GM18907 (cell line): Measurements from ENCODE around the gene TYW1.
"Not testable (repeated sequence)": the region's sequence is repeated elsewhere in the genome, so short reads cannot be mapped to it uniquely, and the experiment has no call there.

Experiments
- ATAC-seq: cut with Tn5 transposase; IDR thresholded peaks from one replicate; pipeline ENCODE4 v1.9.1; 2021; ENCODE audit warnings: mild to moderate bottlenecking, moderate library complexity; ENCODE audit not compliant: unreplicated experiment

The TYW1 gene

DNA sequence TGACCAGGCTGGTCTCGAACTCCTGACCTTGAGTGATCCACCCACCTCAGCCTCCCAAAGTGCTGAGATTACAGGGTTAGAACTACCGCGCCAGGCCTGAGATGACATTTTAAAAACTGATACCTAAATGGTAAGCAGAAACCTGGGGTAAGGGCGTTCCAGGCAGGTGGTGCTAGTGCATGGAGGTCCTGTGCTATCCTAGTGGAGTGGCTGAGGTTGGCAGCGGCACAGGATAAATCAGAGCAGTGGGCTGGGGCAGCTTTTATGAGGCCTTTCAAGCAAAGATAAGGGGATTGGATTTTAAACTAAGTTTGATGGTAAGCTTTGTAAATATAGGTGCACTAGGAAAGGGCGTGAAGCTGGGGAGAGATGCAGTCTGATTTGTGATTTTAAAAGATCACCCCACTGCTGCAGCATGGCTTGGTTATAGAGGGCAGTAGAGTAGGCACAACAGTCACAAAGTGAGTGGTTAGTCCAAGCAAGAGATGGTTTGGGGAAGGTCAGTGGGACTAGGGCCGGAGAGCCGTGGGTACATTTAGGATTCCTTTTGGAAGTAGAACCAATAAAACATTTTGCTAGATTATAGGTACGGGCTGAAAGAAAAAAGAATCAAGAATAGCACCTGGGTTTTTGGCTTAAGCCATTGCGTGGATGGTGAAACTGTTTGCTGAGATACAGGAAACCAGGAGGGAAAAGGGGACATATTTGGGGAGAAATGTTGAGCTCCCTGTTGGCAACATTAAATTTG is 188.5 kb downstream of the TYW1 start:
- ATAC-seq = not testable (repeated sequence)

DNA sequence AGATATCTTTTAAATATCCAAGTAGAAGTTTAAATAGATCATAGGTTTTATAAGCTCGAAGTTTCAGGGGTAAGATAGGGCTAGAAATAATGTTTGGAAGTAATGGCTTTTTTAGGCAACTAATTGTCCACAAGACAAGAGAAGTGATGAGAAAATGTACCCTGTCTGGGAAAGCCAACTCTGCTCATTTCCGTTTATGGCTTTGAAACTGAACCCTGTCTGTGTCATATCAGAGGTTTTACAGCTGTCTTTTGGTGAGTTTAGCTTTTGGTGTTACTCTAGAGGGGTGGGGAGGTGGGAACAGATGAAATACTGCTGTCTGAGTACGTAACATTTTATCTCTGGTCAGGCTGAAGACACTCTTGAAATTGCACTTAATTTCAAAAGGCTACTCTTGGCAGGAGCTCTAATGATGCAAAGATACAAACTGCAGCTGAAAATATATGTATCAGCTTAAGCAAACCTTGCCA is 189.1 kb downstream of the TYW1 start:
- ATAC-seq = peak; percentile 77

DNA sequence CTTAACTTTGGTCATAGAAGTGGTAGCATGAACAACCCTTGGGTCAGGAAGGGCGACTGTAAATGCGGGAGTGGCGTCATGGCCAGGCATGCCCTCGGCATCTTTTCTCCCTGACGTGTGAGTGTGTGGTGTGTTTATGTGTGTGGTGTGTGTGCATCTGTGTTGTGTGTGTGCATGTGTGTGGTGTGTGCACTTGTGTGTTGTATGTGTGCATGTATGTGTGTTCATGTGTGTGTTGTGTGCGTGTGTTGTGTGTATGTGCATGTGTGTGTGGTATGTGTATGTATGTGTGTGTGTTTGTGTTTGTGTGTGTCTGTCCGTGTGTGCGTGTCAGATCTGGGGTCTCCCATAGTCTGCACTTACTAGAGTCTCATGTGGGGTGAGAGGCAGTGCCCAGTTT is 192.5 kb downstream of the TYW1 start:
- ATAC-seq = not testable (repeated sequence)

DNA sequence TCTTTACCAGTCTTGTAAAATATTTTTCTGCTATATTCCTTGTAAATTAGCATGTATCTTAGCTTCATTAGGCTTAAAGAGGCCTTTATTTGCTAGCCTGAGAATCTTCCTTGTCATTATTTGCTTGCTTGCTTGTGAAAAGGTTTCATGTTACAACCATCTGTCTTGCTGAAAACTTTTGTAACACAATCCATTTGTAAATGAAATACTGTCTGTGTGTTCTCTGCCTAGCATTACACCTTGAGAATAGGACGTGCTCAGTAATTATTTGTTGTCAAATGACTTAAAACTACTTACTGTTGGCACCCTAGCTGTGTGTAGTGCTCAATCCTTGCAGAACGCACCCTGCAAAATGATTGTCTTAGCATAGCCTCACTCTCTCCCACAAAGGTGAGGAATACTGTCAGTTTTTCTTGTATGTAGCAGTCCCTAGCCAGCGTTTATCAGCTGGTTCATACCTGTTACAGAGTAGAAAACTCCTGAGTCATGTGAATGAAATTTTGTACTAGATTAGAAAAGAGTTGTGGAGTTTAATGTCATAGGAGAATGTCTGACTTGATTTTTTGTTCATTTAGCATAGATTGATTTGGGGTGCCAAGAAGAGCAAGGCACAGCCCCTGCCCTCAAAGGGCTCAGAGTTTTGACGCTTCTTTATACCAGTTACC is 193.3 kb downstream of the TYW1 start:
- ATAC-seq = not testable (repeated sequence)

DNA sequence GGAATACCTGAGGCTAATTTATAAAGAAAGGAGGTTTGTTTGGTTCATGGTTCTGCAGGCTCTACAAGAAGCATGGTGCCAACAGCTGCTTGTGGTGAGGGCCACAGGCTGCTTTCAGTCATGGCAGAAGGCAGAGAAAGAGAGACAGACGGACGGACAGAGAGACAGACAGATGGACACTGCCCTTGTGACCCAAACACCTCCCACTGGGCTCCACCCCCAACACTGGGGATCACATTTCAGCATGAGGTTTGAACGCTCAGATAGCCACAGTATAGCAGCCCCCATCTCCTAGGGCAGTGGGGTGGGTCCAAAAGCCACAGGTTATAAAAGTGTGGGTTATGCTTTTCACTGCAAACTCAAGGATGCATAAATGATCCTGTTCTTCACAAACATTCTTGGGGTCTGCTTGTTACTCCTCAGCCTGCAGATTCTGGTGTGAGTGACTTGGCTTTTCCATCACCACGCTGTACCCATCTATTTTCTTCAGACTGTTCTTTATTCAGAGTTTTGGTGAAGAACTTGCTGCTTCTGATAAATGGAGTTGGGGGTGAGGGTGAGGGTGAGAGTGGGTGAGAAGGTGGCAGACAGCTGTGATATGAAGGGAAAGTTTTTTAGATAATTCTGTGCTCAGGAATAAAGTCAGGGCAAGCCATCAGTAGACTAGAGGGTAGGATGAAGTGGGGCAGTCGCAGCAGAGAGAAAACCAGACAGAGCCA is 194.5 kb downstream of the TYW1 start:
- not testable (repeated sequence) for ATAC-seq

DNA sequence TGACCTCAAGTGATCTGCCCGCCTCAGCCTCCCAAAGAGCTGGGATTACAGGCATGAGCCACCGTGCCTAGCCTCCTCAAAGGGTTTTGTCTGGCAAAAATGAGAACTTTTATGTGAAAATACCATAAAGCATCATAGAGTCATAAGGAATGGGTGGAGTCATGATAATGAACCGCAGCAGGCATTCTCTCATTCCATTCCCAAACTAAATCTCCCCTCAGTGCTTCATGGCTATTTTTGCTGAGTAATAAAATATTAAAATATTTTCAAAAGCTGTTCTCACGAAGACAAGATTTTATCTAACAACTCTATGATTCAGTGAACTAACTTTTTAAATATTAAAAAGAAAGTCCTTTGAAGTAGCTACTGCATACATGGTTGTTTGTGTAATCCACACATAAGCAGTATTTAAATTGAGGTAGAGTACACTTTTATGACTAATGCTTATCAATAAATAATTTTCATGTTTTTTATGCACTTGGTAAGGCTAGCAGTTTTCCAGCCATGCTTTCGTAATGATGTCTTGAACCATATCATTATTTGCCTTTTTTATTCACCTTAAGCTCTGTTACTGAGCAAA is 195.6 kb downstream of the TYW1 start:
- ATAC-seq = not testable (repeated sequence)

DNA sequence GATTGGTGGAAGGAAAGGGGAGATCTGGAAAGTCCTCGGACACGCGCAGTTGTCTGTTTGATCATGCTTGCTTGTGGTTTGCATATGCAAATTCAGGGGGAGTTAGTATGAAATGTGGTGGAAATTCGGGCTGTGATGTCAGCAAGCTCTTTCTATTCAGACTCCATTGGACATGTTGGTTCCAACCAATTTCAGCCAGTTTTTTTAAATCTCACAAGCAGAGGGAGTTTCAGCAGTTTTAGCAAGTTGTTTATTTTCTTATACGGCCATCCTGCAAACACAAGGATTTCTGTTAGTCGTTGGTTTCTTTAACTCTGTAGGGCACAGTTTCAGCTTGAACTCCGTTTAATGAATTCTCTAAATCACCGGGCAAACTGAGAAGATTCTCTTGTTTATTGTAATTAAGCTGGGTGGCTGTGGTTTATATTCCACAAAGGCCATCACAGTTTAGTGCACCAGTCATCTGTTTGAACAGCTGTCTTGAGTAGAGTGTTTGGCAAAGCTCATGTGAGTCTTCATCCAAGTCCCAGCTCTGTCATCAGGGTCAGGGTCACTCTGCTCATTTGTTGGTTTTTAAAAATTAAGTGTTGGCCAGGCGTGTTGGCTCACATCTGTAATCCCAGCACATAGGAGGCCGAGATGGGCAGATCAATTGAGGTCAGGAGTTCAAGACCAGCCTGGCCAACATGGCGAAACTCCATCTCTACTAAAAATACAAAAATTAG is 196.4 kb downstream of the TYW1 start:
- not testable (repeated sequence) for ATAC-seq

DNA sequence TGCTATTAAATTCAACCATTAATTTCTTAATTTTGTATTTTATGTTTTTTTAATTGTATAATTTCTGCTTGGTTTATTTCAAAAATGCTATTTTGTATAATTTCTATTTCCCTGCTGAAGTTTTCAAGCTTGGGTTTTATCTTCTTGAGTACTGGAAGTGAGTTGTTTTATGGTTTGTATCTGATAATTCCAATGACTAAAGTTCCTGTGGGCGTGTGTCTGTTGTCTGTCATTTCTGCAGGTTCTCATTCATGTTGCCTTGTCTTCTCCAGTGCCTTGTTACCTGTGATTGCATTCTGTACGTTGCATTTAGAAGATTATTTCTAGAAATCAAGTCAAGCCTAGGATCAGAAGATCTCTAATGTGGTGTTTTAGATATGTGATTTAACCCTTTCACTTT is 199.5 kb downstream of the TYW1 start:
- not testable (repeated sequence) for ATAC-seq

DNA sequence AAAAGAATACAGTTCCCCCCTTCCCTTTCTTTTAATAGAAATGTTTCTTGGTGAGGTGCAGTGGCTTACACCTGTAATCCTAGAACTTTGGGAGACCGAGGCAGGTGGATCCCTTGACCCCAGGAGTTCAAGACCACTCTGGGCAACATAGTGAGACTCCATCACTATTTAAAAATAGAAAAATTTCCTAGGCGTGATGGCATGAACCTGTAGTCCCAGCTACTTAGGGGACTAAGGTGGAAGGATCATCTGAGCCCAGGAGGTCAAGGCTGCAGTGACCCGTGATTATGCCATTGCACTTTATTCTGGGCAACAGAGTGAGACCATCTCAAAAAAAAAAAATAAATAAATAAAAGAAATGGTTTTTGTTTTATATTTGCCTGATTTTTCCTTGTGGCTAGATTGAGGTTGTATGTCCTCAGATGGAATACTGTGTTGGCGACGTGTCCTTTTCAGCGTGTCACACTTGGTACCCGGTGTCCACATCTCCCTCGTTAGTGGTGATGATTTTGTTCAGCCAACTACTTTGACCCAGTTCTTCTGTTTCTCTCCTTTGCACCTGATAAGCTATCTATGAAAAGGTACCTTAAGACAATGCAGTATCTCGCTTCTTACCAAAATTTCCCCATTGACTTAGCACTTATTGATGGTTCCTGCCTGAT is 202.4 kb downstream of the TYW1 start:
- not testable (repeated sequence) for ATAC-seq

DNA sequence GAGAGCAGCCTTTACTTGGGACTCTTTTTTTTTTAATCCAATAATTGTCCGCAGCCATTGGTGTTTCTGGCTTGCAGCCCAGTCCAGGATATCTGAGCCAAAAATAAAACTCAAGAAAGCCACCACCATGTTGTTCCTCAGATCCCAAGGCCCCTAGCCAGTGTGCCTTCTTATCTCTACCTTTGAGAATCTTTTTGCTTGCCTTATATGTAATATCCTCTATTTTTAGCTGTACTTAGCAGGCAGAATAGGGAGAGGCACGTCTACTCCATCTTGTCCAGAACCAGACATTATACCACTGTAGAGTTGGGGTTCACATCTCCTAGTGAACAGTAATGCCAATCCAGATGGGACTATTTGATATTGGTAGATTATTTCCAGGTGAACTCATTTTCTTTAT is 209.1 kb downstream of the TYW1 start:
- ATAC-seq = not testable (repeated sequence)

DNA sequence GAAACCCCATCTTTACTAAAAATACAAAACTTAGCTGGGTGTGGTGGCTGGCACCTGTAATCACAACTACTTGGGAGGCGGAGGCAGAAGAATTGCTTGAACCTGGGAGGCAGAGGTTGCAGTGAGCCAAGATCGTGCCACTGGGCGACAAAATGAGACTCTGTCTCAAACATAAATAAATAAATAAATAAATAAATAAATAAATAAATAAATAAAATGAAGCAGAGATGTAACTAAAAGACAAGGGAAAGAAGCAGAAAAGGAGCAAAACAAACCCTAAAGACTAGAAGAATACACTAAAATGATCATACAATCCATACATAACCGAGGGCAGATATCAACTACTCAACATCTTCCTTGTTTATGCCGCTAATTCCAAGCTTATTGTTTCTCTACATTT is 209.8 kb downstream of the TYW1 start:
- no peak for ATAC-seq

DNA sequence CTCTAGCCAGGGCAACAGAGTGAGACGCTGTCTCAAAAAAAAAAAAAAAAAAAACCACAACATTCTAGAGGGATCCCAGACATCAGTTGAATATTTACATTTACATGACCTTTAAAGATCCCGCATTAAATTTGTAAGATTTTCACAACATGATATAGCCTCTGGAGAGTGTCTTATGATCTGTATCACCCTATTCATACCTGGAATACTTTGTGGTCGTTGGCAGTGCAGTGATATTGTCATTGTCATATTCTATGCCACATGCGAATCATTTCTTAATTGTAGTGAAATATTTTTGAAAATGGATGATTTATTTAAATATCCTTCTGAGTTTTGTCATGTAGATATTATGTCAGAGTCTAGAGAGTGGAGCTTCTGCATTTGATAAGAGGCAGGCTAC is 212.0 kb downstream of the TYW1 start:
- not testable (repeated sequence) for ATAC-seq

DNA sequence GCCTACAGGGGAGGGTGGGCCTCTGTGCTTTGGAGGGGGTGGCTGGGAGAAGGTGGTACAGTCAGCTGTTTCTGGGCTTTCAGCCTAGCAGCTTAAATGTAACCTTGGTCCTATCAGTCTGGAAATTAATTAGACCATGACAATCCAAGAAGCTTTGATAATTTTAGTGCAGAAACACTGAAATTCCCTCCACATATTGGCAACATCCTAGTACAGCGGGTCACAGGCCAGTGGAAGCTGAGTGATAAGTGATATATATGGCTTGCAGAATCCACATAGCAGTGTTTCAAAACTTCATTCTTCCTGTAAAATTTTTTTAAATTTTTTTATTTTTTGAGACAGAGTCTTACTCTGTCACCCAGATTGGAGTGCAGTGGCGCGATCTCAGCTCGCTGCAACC is 212.6 kb downstream of the TYW1 start:
- ATAC-seq = no peak

DNA sequence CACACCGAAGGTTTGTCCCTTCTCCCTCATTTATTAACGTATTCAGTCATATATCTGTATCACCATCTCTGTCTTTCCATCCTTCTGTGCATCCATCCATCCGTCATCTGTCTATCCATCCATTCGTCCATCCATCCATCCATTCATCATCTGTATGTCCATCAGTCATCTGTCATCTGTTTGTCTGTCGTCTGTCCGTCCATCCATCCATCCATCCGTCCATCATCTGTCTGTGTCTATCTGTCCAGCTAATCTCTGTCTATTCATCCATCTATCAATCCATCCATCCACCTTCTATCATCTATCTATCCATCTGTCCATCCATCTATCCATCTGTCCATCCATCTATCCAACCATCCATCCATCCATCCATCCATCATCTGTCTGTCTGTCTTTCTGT is 213.9 kb downstream of the TYW1 start:
- ATAC-seq = no peak

DNA sequence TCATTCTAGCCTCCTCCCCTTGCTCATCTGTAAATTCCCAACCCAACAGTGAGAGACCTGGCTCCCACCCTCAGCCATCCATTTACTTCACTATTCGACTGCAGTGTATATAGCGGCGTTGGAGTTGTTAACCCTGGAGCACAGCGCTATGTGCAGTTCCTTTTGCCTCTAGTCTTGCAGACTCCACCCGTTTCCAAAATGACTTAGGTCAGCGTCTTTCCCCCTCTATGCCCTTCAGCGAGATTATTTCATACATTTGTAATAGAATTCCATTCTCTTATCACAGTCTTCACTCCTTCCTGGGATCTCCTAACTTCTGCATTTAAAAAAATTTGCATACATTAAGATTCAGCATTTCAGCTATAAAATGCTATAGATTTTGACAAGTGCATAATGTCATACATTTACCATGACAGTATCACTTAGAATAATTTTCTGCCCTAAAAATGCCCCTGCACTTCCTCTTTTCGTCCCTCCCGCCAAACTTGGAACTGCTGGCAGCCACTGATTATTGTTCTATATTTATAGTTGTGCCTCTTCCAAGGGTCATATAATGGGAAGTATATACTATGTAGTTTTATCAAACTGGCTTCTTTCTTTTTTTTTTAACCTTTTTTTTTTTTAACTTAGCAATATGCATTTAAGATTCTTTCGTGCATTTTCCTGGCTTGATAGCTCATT is 215.2 kb downstream of the TYW1 start:
- not testable (repeated sequence) for ATAC-seq

DNA sequence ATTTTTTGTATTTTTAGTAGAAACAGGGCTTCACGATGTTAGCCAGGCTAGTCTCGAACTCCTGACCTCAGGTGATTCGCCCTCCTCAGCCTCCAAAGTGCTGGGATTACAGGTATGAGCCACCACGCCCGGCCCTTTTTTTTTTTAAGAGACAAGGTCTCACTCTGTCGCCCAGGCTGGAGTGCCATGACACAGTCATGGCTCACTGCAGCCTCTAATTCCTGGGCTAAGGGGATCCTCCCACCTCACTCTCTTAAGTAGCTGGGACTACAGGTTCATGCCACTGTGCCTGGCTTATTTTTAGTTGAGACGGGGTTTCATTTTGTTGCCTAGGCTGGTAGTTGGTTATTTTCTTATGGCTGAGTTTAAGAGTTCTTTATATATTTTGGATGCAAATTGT is 216.4 kb downstream of the TYW1 start:
- ATAC-seq = not testable (repeated sequence)

DNA sequence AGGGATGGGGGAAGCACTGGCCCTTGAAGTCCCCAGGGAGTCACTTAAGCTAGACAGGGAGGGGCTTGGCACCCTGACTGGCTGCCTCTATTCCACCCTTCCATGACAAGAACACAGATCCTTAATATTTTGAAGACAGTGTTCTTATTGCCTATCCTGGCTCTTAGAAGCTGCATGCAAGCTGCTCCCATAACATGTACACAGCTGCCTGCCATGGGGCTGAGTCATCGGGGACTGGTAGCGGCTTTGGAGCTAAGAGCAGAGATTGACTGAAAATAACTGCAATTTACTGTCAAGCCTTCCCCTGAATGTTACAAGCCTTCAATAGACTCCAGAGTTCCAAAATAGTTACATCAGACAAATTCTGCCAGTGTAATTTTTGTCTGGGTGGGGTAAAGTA is 226.9 kb downstream of the TYW1 start:
- not testable (repeated sequence) for ATAC-seq

DNA sequence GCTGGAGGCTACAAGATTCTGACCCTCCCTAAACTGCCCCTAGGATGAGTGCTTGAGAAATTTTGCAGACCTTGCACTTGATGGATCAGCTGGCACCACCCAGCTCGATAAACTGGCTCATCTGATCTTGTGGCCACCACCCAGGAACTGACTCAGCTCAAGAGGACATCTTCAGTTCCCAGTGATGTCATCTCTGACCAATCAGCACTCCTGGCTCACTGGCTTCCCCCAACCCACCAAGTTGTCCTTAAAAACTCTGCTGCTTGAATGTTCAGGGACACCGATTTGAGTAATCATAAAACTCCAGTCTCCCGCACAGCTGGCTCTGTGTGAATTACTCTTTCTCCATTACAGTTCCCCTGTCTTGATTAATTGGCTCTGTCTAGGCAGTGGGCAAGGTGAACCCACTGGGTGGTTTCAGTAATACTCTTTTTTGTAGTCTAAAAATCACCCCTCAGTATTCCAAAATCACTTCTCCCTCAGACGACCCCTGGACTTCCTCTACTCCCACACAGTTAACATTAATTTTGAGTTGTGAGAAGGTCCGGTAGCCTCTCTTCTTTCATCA is 229.8 kb downstream of the TYW1 start:
- ATAC-seq = not testable (repeated sequence)

DNA sequence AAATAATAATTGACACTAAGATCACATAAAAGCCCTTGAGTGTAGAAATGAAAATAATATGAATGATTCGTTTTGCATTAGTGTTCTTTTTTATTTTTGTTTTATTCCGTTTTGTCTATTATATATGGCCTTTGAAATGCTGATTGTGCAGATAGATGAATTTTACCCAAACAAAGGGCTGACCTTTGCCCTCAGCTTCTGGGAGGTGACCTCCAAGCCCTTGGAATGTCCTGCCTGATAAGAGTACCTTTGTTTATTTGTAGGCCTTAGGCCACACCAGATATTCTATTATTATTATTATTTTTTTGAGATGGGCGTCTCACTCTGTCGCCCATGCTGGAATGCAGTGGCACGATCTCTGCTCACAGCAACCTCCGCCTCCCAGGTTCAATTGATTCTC is 230.3 kb downstream of the TYW1 start:
- ATAC-seq = not testable (repeated sequence)
